Stimulated activated CD4-positive, alpha-beta T cell treated with anti-CD3 and anti-CD28 coated beads, Interleukin-15, amount 100 ng/mL, for 1 hour (primary cell): ENCODE results near the gene AGO1.
"Not testable (repeated sequence)": the region's sequence is repeated elsewhere in the genome, so short reads cannot be mapped to it uniquely, and the experiment has no call there.

ENCODE experiments used
- DNase-seq, 2 donors: peaks; one replicate each; pipeline ENCODE4 v3.0.0-alpha.2; 2020; ENCODE audit warnings: low read depth in 1 of 2, low spot score in 1 of 2

The AGO1 gene

GRCh38 chr1:35869245-35869950 lies 13.6 kb upstream of the AGO1 start:
- not testable (repeated sequence) for DNase-seq

GRCh38 chr1:35870651-35871309 lies 12.2 kb upstream of the AGO1 start:
- DNase-seq: no peak

- no peak for DNase-seq
Observed at GRCh38 chr1:35873243-35873750, 9.7 kb upstream of the AGO1 start.

GRCh38 chr1:35874115-35874514 lies 8.9 kb upstream of the AGO1 start:
- not testable (repeated sequence) for DNase-seq

GRCh38 chr1:35876988-35877387 lies 6.0 kb upstream of the AGO1 start:
- no peak for DNase-seq

GRCh38 chr1:35881850-35882273 lies 1.1 kb upstream of the AGO1 start:
- no peak for DNase-seq

- DNase-seq: no peak
Observed at GRCh38 chr1:35882586-35882944, 444 bp upstream of the AGO1 start.

- DNase-seq: peak in 1 of 2 donors; percentile 36
Observed at GRCh38 chr1:35883635-35884101, 659 bp downstream of the AGO1 start.

GRCh38 chr1:35884934-35885333 lies 1.9 kb downstream of the AGO1 start:
- DNase-seq: no peak

- DNase-seq: no peak
Observed at GRCh38 chr1:35885961-35886558, 3.1 kb downstream of the AGO1 start.

- no peak for DNase-seq
Observed at GRCh38 chr1:35886577-35887431, 3.8 kb downstream of the AGO1 start.

GRCh38 chr1:35887508-35887907 lies 4.5 kb downstream of the AGO1 start:
- no peak for DNase-seq

GRCh38 chr1:35888255-35888654 lies 5.2 kb downstream of the AGO1 start:
- DNase-seq: no peak

GRCh38 chr1:35888981-35889380 lies 6.0 kb downstream of the AGO1 start:
- DNase-seq: not testable (repeated sequence)

- DNase-seq: no peak
Observed at GRCh38 chr1:35893051-35893879, 10.3 kb downstream of the AGO1 start.

- no peak for DNase-seq
Observed at GRCh38 chr1:35894183-35894582, 11.2 kb downstream of the AGO1 start.

- no peak for DNase-seq
Observed at GRCh38 chr1:35894656-35895055, 11.6 kb downstream of the AGO1 start.

GRCh38 chr1:35899941-35900340 lies 16.9 kb downstream of the AGO1 start:
- DNase-seq: no peak

GRCh38 chr1:35901235-35901634 lies 18.2 kb downstream of the AGO1 start:
- DNase-seq: no peak

- DNase-seq: no peak
Observed at GRCh38 chr1:35902671-35903070, 19.7 kb downstream of the AGO1 start.
